CD14-positive monocyte (primary cell): ENCODE results near the gene TMEM164. TPM values are rescaled to one million over a fixed set of nuclear protein-coding genes. Genes with fewer than 3 reads are reported as not detected.

Experiments
- DNase-seq, 3 donors: peaks; one replicate each; pipeline ENCODE4 v3.0.0-alpha.2; 2011 to 2022
- H2AFZ ChIP-seq: 2 replicates; pipeline ENCODE4 v1.6.0; 2012; ENCODE audit warnings: mild to moderate bottlenecking, low read depth, low read length, inconsistent platforms; ENCODE audit not compliant: insufficient read depth, poor library complexity, severe bottlenecking
- H3K27ac ChIP-seq, 2 donors: 1 replicate in 1 of 2; 2 replicates in 1 of 2; pipeline ENCODE4 v1.5.1; 2012 to 2013; ENCODE audit warnings: low read length in 2 of 2, control low read depth in 1 of 2, inconsistent platforms in 1 of 2, low read depth in 1 of 2, mild to moderate bottlenecking in 1 of 2
- H3K27me3 ChIP-seq, 2 donors: one replicate each; pipeline versions ENCODE4 v1.6.0 to v1.6.1; 2011 to 2013; ENCODE audit warnings: low read length in 2 of 2; ENCODE audit not compliant: control insufficient read depth in 2 of 2, insufficient read depth in 2 of 2
- H3K36me3 ChIP-seq, 2 donors: replicated peaks in 1 of 2; 1 replicate in 1 of 2; 2 replicates in 1 of 2; pipeline versions ENCODE4 v1.5.1 to v1.6.1; 2012 to 2013; ENCODE audit warnings: low read length in 2 of 2, control low read depth in 1 of 2, inconsistent platforms in 1 of 2, mild to moderate bottlenecking in 1 of 2; ENCODE audit not compliant: insufficient read depth in 2 of 2, control insufficient read depth in 1 of 2
- H3K4me1 ChIP-seq, 2 donors: 1 replicate in 1 of 2; 2 replicates in 1 of 2; pipeline versions ENCODE4 v1.5.1 to v1.6.1; 2012 to 2013; ENCODE audit warnings: low read length in 2 of 2, control low read depth in 1 of 2, inconsistent platforms in 1 of 2, mild to moderate bottlenecking in 1 of 2, moderate library complexity in 1 of 2; ENCODE audit not compliant: insufficient read depth in 2 of 2, control insufficient read depth in 1 of 2
- H3K4me2 ChIP-seq: replicated peaks from 2 replicates; pipeline ENCODE3; 2012; ENCODE audit warnings: low read length, moderate library complexity, mild to moderate bottlenecking; ENCODE audit not compliant: poor library complexity, severe bottlenecking; ENCODE audit errors: extremely low read depth
- H3K4me3 ChIP-seq, 3 experiments: fragments of 200-600 bp in 1 of 3; sonication (generic) in 1 of 3; replicated peaks in 1 of 3; 1 replicate in 2 of 3; 2 replicates in 1 of 3; pipeline ENCODE4 v1.5.1; 2011 to 2013; ENCODE audit warnings: low read length in 3 of 3, mild to moderate bottlenecking in 3 of 3, control low read depth in 2 of 3, low read depth in 2 of 3, inconsistent platforms in 1 of 3, moderate library complexity in 1 of 3
- H3K79me2 ChIP-seq: 2 replicates; pipeline ENCODE4 v1.6.0; 2012; ENCODE audit warnings: mild to moderate bottlenecking, control low read depth, inconsistent platforms, low read length, moderate library complexity; ENCODE audit not compliant: insufficient read depth
- H3K9ac ChIP-seq: 2 replicates; pipeline ENCODE4 v1.6.0; 2017; ENCODE audit warnings: low read length, mild to moderate bottlenecking; ENCODE audit not compliant: insufficient read depth, poor library complexity, severe bottlenecking
- H3K9me3 ChIP-seq, 2 donors: replicated peaks in 1 of 2; 1 replicate in 1 of 2; 2 replicates in 1 of 2; pipeline versions ENCODE4 v1.5.1 to v1.6.1; 2012 to 2013; ENCODE audit warnings: low read length in 2 of 2, control low read depth in 1 of 2; ENCODE audit not compliant: control insufficient read depth in 1 of 2, insufficient read depth in 1 of 2
- H4K20me1 ChIP-seq: 2 replicates; pipeline ENCODE4 v1.6.0; 2012; ENCODE audit warnings: mild to moderate bottlenecking, low read length, control low read depth, moderate library complexity; ENCODE audit not compliant: insufficient read depth
- H3K27ac Mint-ChIP-seq, 7 donors: one replicate each; pipeline ENCODE4 v1.8.0; 2020; ENCODE audit warnings: mild to moderate bottlenecking in 7 of 7, mixed read lengths in 7 of 7, moderate library complexity in 6 of 7, inconsistent platforms in 2 of 7
- H3K27me3 Mint-ChIP-seq, 3 donors: one replicate each; pipeline ENCODE4 v1.8.0; 2021 to 2022; ENCODE audit warnings: low read depth in 3 of 3, mild to moderate bottlenecking in 3 of 3, mixed read lengths in 3 of 3, moderate library complexity in 3 of 3, inconsistent platforms in 1 of 3
- H3K36me3 Mint-ChIP-seq, 2 donors: one replicate each; pipeline ENCODE4 v1.8.0; 2020; ENCODE audit warnings: mixed read lengths in 2 of 2, inconsistent platforms in 1 of 2, mild to moderate bottlenecking in 1 of 2
- H3K4me1 Mint-ChIP-seq: one replicate; pipeline ENCODE4 v1.8.0; 2020; ENCODE audit warnings: mild to moderate bottlenecking, mixed read lengths
- H3K4me3 Mint-ChIP-seq, 2 donors: one replicate each; pipeline ENCODE4 v1.8.0; 2020; ENCODE audit warnings: mild to moderate bottlenecking in 2 of 2, mixed read lengths in 2 of 2, moderate library complexity in 1 of 2
- H3K9me3 Mint-ChIP-seq, 7 donors: one replicate each; pipeline ENCODE4 v1.8.0; 2020 to 2022; ENCODE audit warnings: mixed read lengths in 7 of 7, mild to moderate bottlenecking in 6 of 7, moderate library complexity in 6 of 7, inconsistent platforms in 2 of 7
- CTCF ChIP-seq: fragments of 200-600 bp; IDR thresholded peaks from one replicate; pipeline ENCODE4 v1.8.0; 2022; ENCODE audit warnings: antibody characterized with exemption, mild to moderate bottlenecking
- WGBS: methylation state at CpG from one replicate; pipeline ENCODE4 v1.1.5; 2013; ENCODE audit warnings: missing lambda C conversion rate; ENCODE audit not compliant: insufficient coverage; 5-methylcytosine and 5-hydroxymethylcytosine counted together
- intact Hi-C, 2 donors: fragments of 100-400 bp; cut with micrococcal nuclease; formaldehyde crosslinking; loops; one replicate each; pipeline versions ENCODE4 v1.15.0 to v1.15.1; 2023
- polyA plus RNA-seq, 3 donors: library from polyadenylated mRNA; depleted of rRNA in 1 of 3; unstranded in 2 of 3; stranded (reverse) in 1 of 3; fragments of 300-500 nt in 2 of 3; fragments of >200 nt in 1 of 3; fragmentation: Illumina TruSeq in 2 of 3; gene quantifications; 1 replicate in 2 of 3; 2 replicates in 1 of 3; pipeline ENCODE4 v1.2.3, GENCODE V29; 2012 to 2021

The TMEM164 gene
- polyA plus RNA-seq, 3 donors: 5.3 to 39.5 (median 7.3) TPM

GRCh38 chrX:110020536-110020935 lies 17.6 kb downstream of the TMEM164 start:
- no peak for TF ChIP-seq CTCF
- Histone ChIP-seq H3K79me2 (peaks cover 59% of the 10 kb centered on the region), H3K4me1 (peaks cover 7 to 8% of the 10 kb centered on the region in 2 donors), H3K27ac (no peak overlapping the region), H3K36me3 (peaks cover 26 to 80% of the 10 kb centered on the region in 2 donors), H3K4me2 (no peak overlapping the region), H3K9me3 (no peaks in the 10 kb centered on the region), H4K20me1 (peaks cover 42% of the 10 kb centered on the region), H3K9ac (no peak overlapping the region), H2AFZ (no peak overlapping the region), H3K4me3 (no peak overlapping the region), H3K27me3 (no peaks in the 10 kb centered on the region)
- no CpG with 5 or more reads among the region's 1 CpG for WGBS
- Mint-ChIP-seq H3K36me3 (peaks cover 32 to 42% of the 10 kb centered on the region in 2 donors), H3K27ac (no peak overlapping the region), H3K9me3 (no peaks in the 10 kb centered on the region), H3K27me3 (peaks cover 0 to 7% (median 0%) of the 10 kb centered on the region in 3 donors), H3K4me3 (no peak overlapping the region), H3K4me1 (peaks cover 22% of the 10 kb centered on the region)
- intact Hi-C loops: no loop called here
- no peak for DNase-seq

GRCh38 chrX:110021258-110022022 lies 18.5 kb downstream of the TMEM164 start:
- TF ChIP-seq CTCF: no peak
- DNase-seq: no peak

More at GRCh38 chrX:110021258-110022022, 18.5 kb downstream of the TMEM164 start:
- Mint-ChIP-seq H3K36me3 (peaks cover 33 to 44% of the 10 kb centered on the region in 2 donors), H3K27ac (no peak overlapping the region), H3K4me3 (no peak overlapping the region), H3K9me3 (no peaks in the 10 kb centered on the region), H3K27me3 (peaks cover 0 to 3% (median 0%) of the 10 kb centered on the region in 3 donors), H3K4me1 (peaks cover 29% of the 10 kb centered on the region)
- no peak overlapping the region for H3K4me2 ChIP-seq
- no peaks in the 10 kb centered on the region for H3K27me3 ChIP-seq
- H3K4me1 ChIP-seq: peaks cover 10 to 13% of the 10 kb centered on the region in 2 donors
- H3K79me2 ChIP-seq: peaks cover 50% of the 10 kb centered on the region
- no peak overlapping the region for H3K27ac ChIP-seq
- no peaks in the 10 kb centered on the region for H3K9me3 ChIP-seq
- no peak overlapping the region for H3K9ac ChIP-seq
- peaks cover 36% of the 10 kb centered on the region for H4K20me1 ChIP-seq
- no peak overlapping the region for H3K4me3 ChIP-seq
- intact Hi-C loops: no loop called here
- 100% methylated on average over 1 of the region's 4 CpGs for WGBS
- H3K36me3 ChIP-seq: peaks cover 26 to 71% of the 10 kb centered on the region in 2 donors
- no peak overlapping the region for H2AFZ ChIP-seq
